RWPE2 (cell line): Measurements from ENCODE around the gene SSRP1.
A peak's percentile ranks its signal among the peaks of the same experiment; 100 is the strongest.
"Not testable (repeated sequence)": the region's sequence is repeated elsewhere in the genome, so short reads cannot be mapped to it uniquely, and the experiment has no call there.

Experiments used
- ATAC-seq: fragments of 200-7000 bp; cut with Tn5 transposase; 3 replicates; pipeline ENCODE4 v1.9.1; 2021; ENCODE audit warnings: low read depth
- DNase-seq: peaks from one replicate; pipeline ENCODE4 v3.0.0-alpha.2; 2020; ENCODE audit warnings: low spot score
- H3K27ac ChIP-seq: fragments of 450-650 bp; 2 replicates; pipeline ENCODE4 v1.5.1; 2017; ENCODE audit warnings: mild to moderate bottlenecking; ENCODE audit not compliant: poor library complexity, severe bottlenecking
- H3K27me3 ChIP-seq: fragments of 250-450 bp; sonication (Bioruptor Pico); 2 replicates; pipeline ENCODE4 v1.5.1; 2021; ENCODE audit warnings: mild to moderate bottlenecking, moderate library complexity; ENCODE audit not compliant: insufficient read depth, poor library complexity, severe bottlenecking
- H3K36me3 ChIP-seq: fragments of 250-450 bp; sonication (Bioruptor Pico); 2 replicates; pipeline ENCODE4 v1.5.1; 2020; ENCODE audit warnings: low read depth, mild to moderate bottlenecking, moderate library complexity
- H3K4me1 ChIP-seq: fragments of 250-450 bp; sonication (Bioruptor Pico); 2 replicates; pipeline ENCODE4 v1.5.1; 2021; ENCODE audit warnings: mild to moderate bottlenecking, moderate library complexity; ENCODE audit not compliant: insufficient read depth, poor library complexity, severe bottlenecking
- H3K4me3 ChIP-seq: fragments of 250-450 bp; sonication (Bioruptor Pico); 2 replicates; pipeline ENCODE4 v1.5.1; 2021; ENCODE audit warnings: mild to moderate bottlenecking, moderate library complexity; ENCODE audit not compliant: severe bottlenecking
- H3K9me3 ChIP-seq: fragments of 250-450 bp; sonication (Bioruptor Pico); 2 replicates; pipeline ENCODE4 v1.5.1; 2021; ENCODE audit warnings: mild to moderate bottlenecking, moderate library complexity; ENCODE audit not compliant: severe bottlenecking
- TF ChIP-seq, protein P1 (sequence below): fragments of 450-650 bp; IDR thresholded peaks from one replicate; pipeline ENCODE4 v1.5.1; 2017; ENCODE audit warnings: mild to moderate bottlenecking, moderate library complexity; ENCODE audit not compliant: poor library complexity, severe bottlenecking

SSRP1 gene

DNA sequence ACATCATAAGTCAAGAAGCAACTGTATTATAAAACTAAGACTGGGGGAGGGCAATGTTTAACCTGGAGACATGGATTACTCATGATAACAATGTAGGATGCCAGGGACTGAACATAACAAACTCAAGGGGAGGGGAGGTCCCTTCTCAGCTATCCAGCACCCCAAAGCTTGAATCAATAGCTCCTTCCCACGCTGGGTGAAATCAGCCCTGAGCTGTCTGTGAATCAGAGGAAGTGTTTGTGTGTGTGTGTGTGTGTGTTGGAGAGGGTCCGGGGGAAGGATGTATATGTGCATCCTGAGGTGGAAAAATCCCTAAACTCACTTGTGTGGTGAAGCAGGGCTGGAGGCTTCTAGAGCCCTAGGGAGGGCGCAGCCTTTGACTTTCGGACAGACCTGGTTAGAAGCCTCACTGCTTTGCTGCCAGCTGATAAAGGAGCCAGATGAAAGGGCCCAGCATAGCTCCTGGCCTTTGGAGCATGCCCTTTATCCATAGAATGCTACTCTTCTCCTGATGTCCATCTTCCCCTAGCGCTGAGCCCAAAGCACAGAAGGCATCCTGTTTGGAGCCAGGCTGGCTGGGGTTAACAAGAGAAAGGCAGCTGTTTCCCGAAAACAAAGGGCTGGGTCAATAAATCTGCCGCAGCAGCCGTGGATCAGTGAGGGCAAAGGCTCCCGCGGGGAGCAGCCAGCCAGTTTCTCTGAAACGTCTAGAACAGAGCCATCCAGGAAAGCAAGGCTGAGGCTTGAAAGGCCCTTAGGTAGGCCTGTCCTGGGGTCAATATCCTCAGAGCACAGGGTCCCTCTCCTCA is 46.7 kb downstream of the SSRP1 start:
- TF ChIP-seq, protein P1, sequence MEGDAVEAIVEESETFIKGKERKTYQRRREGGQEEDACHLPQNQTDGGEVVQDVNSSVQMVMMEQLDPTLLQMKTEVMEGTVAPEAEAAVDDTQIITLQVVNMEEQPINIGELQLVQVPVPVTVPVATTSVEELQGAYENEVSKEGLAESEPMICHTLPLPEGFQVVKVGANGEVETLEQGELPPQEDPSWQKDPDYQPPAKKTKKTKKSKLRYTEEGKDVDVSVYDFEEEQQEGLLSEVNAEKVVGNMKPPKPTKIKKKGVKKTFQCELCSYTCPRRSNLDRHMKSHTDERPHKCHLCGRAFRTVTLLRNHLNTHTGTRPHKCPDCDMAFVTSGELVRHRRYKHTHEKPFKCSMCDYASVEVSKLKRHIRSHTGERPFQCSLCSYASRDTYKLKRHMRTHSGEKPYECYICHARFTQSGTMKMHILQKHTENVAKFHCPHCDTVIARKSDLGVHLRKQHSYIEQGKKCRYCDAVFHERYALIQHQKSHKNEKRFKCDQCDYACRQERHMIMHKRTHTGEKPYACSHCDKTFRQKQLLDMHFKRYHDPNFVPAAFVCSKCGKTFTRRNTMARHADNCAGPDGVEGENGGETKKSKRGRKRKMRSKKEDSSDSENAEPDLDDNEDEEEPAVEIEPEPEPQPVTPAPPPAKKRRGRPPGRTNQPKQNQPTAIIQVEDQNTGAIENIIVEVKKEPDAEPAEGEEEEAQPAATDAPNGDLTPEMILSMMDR = no peak
- no peak overlapping the region for H3K4me3 ChIP-seq
- ATAC-seq = peak; percentile 48
- peak overlapping the region; percentile 59 for H3K27ac ChIP-seq
- no peak for DNase-seq
- H3K4me1 ChIP-seq = peaks cover 38% of the 10 kb centered on the region
- H3K9me3 ChIP-seq = no peaks in the 10 kb centered on the region
- H3K36me3 ChIP-seq = no peaks in the 10 kb centered on the region
- no peaks in the 10 kb centered on the region for H3K27me3 ChIP-seq

DNA sequence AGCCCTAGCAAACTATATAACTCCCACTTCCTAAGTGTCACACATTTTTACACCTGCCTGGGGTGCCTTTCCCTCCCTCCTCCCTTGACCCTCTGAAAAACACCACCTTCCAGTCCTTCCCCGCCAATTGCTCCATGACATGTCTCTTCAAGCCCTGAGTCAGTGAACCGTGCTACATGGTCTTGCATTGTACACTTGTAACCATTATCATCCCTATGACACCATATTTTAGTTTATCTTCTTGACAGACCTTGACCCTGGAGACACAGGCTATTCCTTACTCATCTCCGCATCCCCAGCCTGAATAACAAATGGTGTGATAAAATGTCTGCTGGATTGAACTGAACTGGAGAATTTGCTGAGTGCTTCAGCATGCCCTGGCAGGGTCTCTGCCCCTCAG is 47.8 kb downstream of the SSRP1 start:
- DNase-seq (no peak), ATAC-seq (no peak)
- TF ChIP-seq, protein P1 = no peak
- no peak overlapping the region for H3K27ac ChIP-seq
- no peaks in the 10 kb centered on the region for H3K9me3 ChIP-seq
- no peaks in the 10 kb centered on the region for H3K36me3 ChIP-seq
- H3K4me1 ChIP-seq = peaks cover 31% of the 10 kb centered on the region
- no peaks in the 10 kb centered on the region for H3K27me3 ChIP-seq
- H3K4me3 ChIP-seq = no peak overlapping the region

DNA sequence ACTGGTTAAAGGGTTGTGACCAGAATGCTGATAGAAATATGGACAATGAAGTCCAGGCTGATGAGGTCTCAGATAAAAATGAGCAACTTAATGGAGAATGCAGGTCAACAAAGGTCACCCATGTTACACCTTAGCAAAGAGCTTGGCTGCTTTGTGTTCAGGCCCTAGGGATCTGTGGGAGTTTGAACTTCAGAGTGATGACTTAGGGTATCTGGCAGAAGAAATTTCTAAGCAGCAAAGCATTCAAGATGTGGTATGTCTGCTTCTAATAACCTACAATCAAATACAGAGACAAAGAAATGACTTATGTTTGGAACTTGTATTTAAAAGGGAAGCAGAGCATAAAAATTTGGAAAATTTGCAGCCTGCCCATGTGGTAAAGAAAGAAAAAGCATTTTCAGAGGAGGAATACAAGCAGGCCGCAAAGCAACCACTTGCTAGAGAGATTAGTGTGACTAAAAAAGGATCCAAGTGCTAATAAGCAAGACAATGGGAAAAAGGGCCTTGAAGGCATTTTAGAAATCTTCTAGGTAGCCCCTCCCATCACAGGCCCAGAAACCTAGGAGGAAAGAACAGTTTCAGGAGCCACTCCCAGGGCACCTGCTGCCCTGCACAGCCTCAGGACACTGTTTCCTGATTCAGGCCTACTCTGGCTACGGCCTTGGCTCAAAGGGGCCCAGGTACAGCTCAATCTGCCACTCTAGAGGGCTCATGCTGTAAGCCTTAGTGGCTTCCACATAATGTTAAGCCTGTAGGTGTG is 52.3 kb downstream of the SSRP1 start:
- no peaks in the 10 kb centered on the region for H3K36me3 ChIP-seq
- no peak overlapping the region for H3K4me3 ChIP-seq
- no peak overlapping the region for H3K27ac ChIP-seq
- no peaks in the 10 kb centered on the region for H3K9me3 ChIP-seq
- TF ChIP-seq, protein P1 = no peak
- H3K27me3 ChIP-seq = no peaks in the 10 kb centered on the region
- H3K4me1 ChIP-seq = peaks cover 24% of the 10 kb centered on the region
- ATAC-seq (no peak), DNase-seq (no peak)

DNA sequence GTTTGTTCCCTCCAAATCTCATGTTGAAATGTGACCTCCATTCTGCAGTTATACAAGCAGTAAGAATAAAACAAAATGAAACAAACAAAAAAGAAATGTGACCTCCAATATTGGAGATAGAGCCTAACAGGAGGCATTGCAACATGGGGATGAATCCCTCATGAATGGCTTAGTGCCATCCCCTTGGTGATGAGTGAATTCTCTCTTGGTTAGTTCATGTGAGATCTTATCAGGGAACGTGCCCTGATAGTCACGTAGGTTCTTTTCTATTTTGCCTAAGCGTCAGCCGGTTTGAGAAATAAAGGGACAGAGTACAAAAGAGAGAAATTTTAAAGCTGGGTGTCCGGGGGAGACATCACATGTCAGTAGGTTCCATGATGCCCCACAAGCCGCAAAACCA is 54.1 kb downstream of the SSRP1 start:
- DNase-seq, H3K27me3 ChIP-seq, H3K9me3 ChIP-seq, H3K4me3 ChIP-seq, H3K36me3 ChIP-seq, ATAC-seq, H3K27ac ChIP-seq: not testable (repeated sequence)
- peaks cover 31% of the 10 kb centered on the region for H3K4me1 ChIP-seq

DNA sequence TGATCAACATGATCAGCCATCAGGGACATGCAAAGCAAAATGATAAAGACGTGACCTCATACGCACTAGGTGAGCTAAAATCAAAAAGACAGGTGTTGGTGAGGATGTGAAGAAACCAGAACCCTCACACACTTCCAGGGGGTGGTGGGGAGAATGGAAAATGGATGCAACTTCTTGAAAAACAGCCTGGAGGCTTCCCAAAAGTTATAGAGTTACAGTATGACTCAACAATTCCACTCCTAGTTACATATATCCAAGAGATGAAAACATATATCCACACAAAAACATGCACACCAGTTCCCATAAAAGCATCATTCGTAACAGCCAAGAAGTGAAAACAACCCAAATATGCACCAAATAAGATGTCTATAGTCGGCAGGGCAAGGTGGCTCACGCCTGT is 56.6 kb downstream of the SSRP1 start:
- Histone ChIP-seq H3K4me3 (no peak overlapping the region), H3K27me3 (no peaks in the 10 kb centered on the region), H3K36me3 (no peaks in the 10 kb centered on the region), H3K27ac (peak overlapping the region; percentile 68), H3K9me3 (no peaks in the 10 kb centered on the region), H3K4me1 (peaks cover 31% of the 10 kb centered on the region)
- ATAC-seq = peak; percentile 30; the same call in 1 of the 3 replicates
- TF ChIP-seq, protein P1 = no peak
- no peak for DNase-seq
